PC-3 (cell line): Measurements from ENCODE around the gene ACSM3.

Source experiments
- CTCF ChIP-seq: fragments of 300-600 bp; sonication (generic); conservative IDR thresholded peaks from 2 replicates; pipeline ENCODE4 v1.5.1; 2017; ENCODE audit warnings: antibody characterized with exemption, low read depth, mild to moderate bottlenecking, low read length
- EZH2 ChIP-seq: fragments of 300-600 bp; sonication (generic); IDR thresholded peaks from one replicate; pipeline ENCODE4 v1.6.1; 2017; ENCODE audit warnings: antibody characterized with exemption, mild to moderate bottlenecking, low read length; ENCODE audit not compliant: unreplicated experiment
- EZH2phosphoT487 ChIP-seq: fragments of 300-600 bp; sonication (generic); IDR thresholded peaks from 2 replicates; pipeline ENCODE4 v1.6.1; 2018; ENCODE audit warnings: mild to moderate bottlenecking, antibody characterized with exemption, low read length, borderline replicate concordance

DNA sequence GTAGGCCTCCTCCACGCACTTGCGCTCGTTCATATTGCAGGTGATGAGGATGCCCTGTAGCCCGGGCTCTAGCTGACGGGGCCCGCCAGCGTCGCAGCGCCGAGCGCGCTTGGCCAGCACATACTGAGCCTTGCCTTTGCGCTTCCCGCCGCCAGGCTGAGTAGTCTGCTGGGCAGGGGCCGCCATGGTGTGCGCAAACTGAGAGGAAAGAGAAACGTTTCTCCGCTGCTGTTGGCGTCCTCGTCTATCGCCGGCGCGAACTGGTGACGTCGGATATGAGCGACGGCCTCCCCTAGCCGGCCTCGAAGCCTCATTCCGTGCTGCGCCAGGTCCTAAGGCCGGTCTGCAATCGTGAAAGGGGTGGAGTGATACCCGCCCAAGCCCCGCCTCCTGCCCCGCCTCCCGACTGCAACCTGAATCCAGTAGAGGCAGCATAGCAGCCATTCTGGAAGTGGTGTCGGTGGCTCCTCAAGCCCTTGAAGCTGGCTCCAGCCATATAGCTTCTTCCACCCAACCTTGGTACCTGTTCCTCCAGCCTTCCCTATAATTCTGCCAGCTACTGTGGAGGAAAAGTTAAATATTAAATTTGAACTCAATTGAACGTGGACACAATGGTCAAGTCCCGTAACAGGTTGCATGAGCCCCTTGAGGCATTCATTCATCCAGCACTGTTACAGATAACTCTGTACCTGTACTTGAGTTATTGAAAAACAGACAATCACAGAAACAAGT lies 22.1 kb upstream of the ACSM3 start, which contains the start of gene THUMPD1:
- no peak for TF ChIP-seq CTCF
- no peak for TF ChIP-seq EZH2phosphoT487
- no peak for TF ChIP-seq EZH2
